Neural cell (in vitro differentiated cells): ENCODE data around the gene GALK1. TPM values are rescaled to one million over a fixed set of nuclear protein-coding genes. Genes with fewer than 3 reads are reported as not detected.

ENCODE experiments used
- H2AFZ ChIP-seq: fragments of 200-600, 300-800 bp; sonication (generic), shearing (Covaris generic); 2 replicates; pipeline ENCODE4 v1.6.0; 2014; ENCODE audit warnings: low read depth, mild to moderate bottlenecking, antibody characterized with exemption, low read length, moderate library complexity
- H3F3A ChIP-seq: fragments of 200-600 bp; shearing (Covaris generic); 2 replicates; pipeline ENCODE4 v1.6.1; 2016; ENCODE audit warnings: mild to moderate bottlenecking, moderate library complexity, mixed read lengths, antibody characterized with exemption, low read length; ENCODE audit not compliant: insufficient read depth, poor library complexity, severe bottlenecking
- H3K27ac ChIP-seq: fragments of 200-600, 300-800 bp; sonication (generic), shearing (Covaris generic); 2 replicates; pipeline ENCODE4 v1.5.1; 2014; ENCODE audit warnings: mild to moderate bottlenecking, low read length, moderate library complexity
- H3K27me3 ChIP-seq: fragments of 300-800, 200-600 bp; sonication (generic), shearing (Covaris generic); 2 replicates; pipeline ENCODE4 v1.6.0; 2014; ENCODE audit warnings: mild to moderate bottlenecking, low read depth, low read length, moderate library complexity; ENCODE audit not compliant: insufficient read depth
- H3K36me3 ChIP-seq: fragments of 300-800, 200-600 bp; sonication (generic), shearing (Covaris generic); 2 replicates; pipeline ENCODE4 v1.5.1; 2014; ENCODE audit warnings: mild to moderate bottlenecking, antibody characterized with exemption, low read length, moderate library complexity; ENCODE audit not compliant: insufficient read depth
- H3K4me2 ChIP-seq: fragments of 300-800, 200-600 bp; sonication (generic), shearing (Covaris generic); 2 replicates; pipeline ENCODE4 v1.6.0; 2014; ENCODE audit warnings: mild to moderate bottlenecking, low read length
- H3K4me3 ChIP-seq: fragments of 300-800, 200-600 bp; sonication (generic), shearing (Covaris generic); 2 replicates; pipeline ENCODE4 v1.5.1; 2014; ENCODE audit warnings: mild to moderate bottlenecking, low read length, moderate library complexity
- H3K79me2 ChIP-seq: fragments of 200-600 bp; shearing (Covaris generic); replicated peaks from 2 replicates; pipeline ENCODE4 v1.6.0; 2014; ENCODE audit warnings: mild to moderate bottlenecking, low read length, moderate library complexity; ENCODE audit not compliant: insufficient read depth
- H3K9ac ChIP-seq: fragments of 300-800, 200-600 bp; sonication (generic), shearing (Covaris generic); 2 replicates; pipeline ENCODE4 v1.6.1; 2016; ENCODE audit warnings: mild to moderate bottlenecking, low read length, mixed read lengths
- H3K9me2 ChIP-seq: fragments of 200-600 bp; shearing (Covaris generic); 2 replicates; pipeline ENCODE4 v1.6.1; 2016; ENCODE audit warnings: mild to moderate bottlenecking, low read length, mixed read lengths; ENCODE audit not compliant: insufficient read depth
- H3K9me3 ChIP-seq: fragments of 200-600, 300-800 bp; sonication (generic), shearing (Covaris generic); 2 replicates; pipeline ENCODE4 v1.6.1; 2016; ENCODE audit warnings: mild to moderate bottlenecking, mixed run types, low read length, moderate library complexity, mixed read lengths
- H4K20me1 ChIP-seq: fragments of 200-600 bp; shearing (Covaris generic); 2 replicates; pipeline ENCODE4 v1.6.1; 2016; ENCODE audit warnings: mild to moderate bottlenecking, mixed run types; ENCODE audit not compliant: insufficient read depth
- CTCF ChIP-seq: fragments of 450-650 bp; IDR thresholded peaks from 2 replicates; pipeline ENCODE4 v1.5.1; 2014; ENCODE audit warnings: antibody characterized with exemption, mild to moderate bottlenecking, moderate library complexity; ENCODE audit not compliant: poor library complexity, severe bottlenecking
- EP300 ChIP-seq: fragments of 450-650 bp; conservative IDR thresholded peaks from 2 replicates; pipeline ENCODE4 v1.6.1; 2014; ENCODE audit warnings: antibody characterized with exemption, mild to moderate bottlenecking, moderate library complexity; ENCODE audit not compliant: poor library complexity, severe bottlenecking
- EZH2 ChIP-seq: fragments of 200-600, 300-800 bp; shearing (Covaris generic), sonication (generic); IDR thresholded peaks from 2 replicates; pipeline ENCODE4 v1.6.1; 2014; ENCODE audit warnings: antibody characterized with exemption, low read length, borderline replicate concordance, mild to moderate bottlenecking; ENCODE audit not compliant: insufficient read depth, poor library complexity, severe bottlenecking
- MXI1 ChIP-seq: fragments of 450-650 bp; conservative IDR thresholded peaks from 2 replicates; pipeline ENCODE4 v1.6.1; 2014; ENCODE audit warnings: antibody characterized with exemption, mild to moderate bottlenecking; ENCODE audit not compliant: poor library complexity, severe bottlenecking
- POLR2AphosphoS5 ChIP-seq: IDR thresholded peaks from 2 replicates; pipeline ENCODE4 v1.6.1; 2012
- RAD21 ChIP-seq: fragments of 450-650 bp; conservative IDR thresholded peaks from 2 replicates; pipeline ENCODE4 v1.6.1; 2014; ENCODE audit warnings: antibody characterized with exemption, mild to moderate bottlenecking, moderate library complexity
- REST ChIP-seq: IDR thresholded peaks from 2 replicates; pipeline ENCODE4 v1.6.1; 2012; ENCODE audit warnings: borderline replicate concordance
- SMC3 ChIP-seq: fragments of 450-650 bp; conservative IDR thresholded peaks from 2 replicates; pipeline ENCODE4 v1.6.1; 2014; ENCODE audit warnings: antibody characterized with exemption, mild to moderate bottlenecking, moderate library complexity; ENCODE audit not compliant: poor library complexity
- TAF1 ChIP-seq: IDR thresholded peaks from 2 replicates; pipeline ENCODE4 v1.6.1; 2012; ENCODE audit warnings: low read depth
- polyA plus RNA-seq: library from polyadenylated mRNA; depleted of rRNA; stranded (reverse); fragments of >200 nt; gene quantifications from 2 replicates; pipeline ENCODE4 v1.2.3, GENCODE V29; 2014

The GALK1 gene
- polyA plus RNA-seq, 1 donor from 2014 or later = 4.8 TPM

DNA sequence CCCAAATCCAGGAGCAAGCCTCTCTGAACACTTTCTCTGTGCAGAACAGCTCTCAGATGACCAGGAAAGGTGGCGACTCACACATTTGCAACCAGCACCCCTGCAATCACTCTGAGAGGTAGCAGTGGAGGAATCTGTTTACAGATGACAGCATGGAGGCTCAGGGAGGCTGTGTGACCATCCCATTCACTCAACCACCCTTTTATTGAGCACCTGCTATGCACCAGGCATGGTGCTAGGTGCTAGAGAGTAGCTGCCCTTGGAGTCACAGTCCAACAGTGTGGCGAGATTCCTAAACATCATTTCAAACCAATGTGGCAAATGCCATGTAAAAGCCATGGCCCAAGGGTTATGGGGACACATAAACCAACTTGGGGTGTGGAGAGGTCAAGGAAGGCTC lies 45.3 kb downstream of the GALK1 start:
- Histone ChIP-seq H2AFZ (no peak overlapping the region), H3K4me3 (no peak overlapping the region), H3F3A (no peaks in the 10 kb centered on the region), H3K27ac (no peak overlapping the region), H3K9me2 (no peaks in the 10 kb centered on the region), H4K20me1 (no peaks in the 10 kb centered on the region), H3K9me3 (no peaks in the 10 kb centered on the region), H3K27me3 (peaks cover 40% of the 10 kb centered on the region), H3K4me2 (no peak overlapping the region), H3K79me2 (no peaks in the 10 kb centered on the region), H3K36me3 (no peaks in the 10 kb centered on the region), H3K9ac (no peak overlapping the region)
- TF ChIP-seq POLR2AphosphoS5 = no peak
- no peak for TF ChIP-seq CTCF
- no peak for TF ChIP-seq TAF1
- TF ChIP-seq EP300 = no peak
- no peak for TF ChIP-seq RAD21
- TF ChIP-seq REST = no peak
- no peak for TF ChIP-seq EZH2
- TF ChIP-seq SMC3 = no peak
- no peak for TF ChIP-seq MXI1

DNA sequence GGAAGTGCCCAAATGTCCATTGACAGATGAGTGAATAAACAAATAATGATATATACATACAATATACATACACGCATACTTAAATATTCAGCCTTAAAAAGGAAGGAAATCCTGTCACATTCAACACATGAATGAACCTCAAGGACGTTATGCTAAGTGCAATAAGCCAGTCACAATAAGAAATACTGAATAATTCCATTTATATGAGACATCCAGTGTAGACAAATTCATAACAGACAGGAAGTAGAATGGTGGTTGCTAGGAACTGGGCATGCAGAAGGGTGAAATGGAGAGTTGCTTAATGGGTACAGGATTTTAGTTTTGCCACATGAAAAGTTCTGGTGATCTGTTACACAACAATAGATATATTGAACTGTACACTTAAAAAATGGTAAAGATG lies 52.5 kb downstream of the GALK1 start:
- Histone ChIP-seq H3K9ac (no peak overlapping the region), H3K4me2 (no peak overlapping the region), H3K36me3 (no peaks in the 10 kb centered on the region), H3K9me3 (no peaks in the 10 kb centered on the region), H3K27ac (no peak overlapping the region), H2AFZ (no peak overlapping the region), H3F3A (no peaks in the 10 kb centered on the region), H3K4me3 (no peak overlapping the region), H3K79me2 (no peaks in the 10 kb centered on the region), H3K9me2 (no peaks in the 10 kb centered on the region), H4K20me1 (no peaks in the 10 kb centered on the region), H3K27me3 (no peaks in the 10 kb centered on the region)
- TF ChIP-seq EZH2 = no peak
- no peak for TF ChIP-seq SMC3
- TF ChIP-seq CTCF = no peak
- TF ChIP-seq RAD21 = no peak
- no peak for TF ChIP-seq EP300
- no peak for TF ChIP-seq MXI1
- no peak for TF ChIP-seq POLR2AphosphoS5
- no peak for TF ChIP-seq REST
- TF ChIP-seq TAF1 = no peak
